PC-3 (cell line): Measurements from ENCODE around the gene PTPRN2. TPM values are rescaled to one million over a fixed set of nuclear protein-coding genes. Genes with fewer than 3 reads are reported as not detected.
"Not testable (repeated sequence)": the region's sequence is repeated elsewhere in the genome, so short reads cannot be mapped to it uniquely, and the experiment has no call there.

ENCODE experiments used
- ATAC-seq: fragments of 200-7000 bp; cut with Tn5 transposase; 2 replicates; pipeline ENCODE4 v1.9.1; 2020; ENCODE audit warnings: mild to moderate bottlenecking, moderate library complexity
- BruUV-seq: library from RNA; stranded (reverse); fragments of 400-500 nt; replicated peaks from 2 replicates; lab custom pipeline; 2021; lab: Mats Ljungman, UMichigan
- CTCF ChIA-PET: fragments of 300-600 bp; sonication (Branson Sonifier 250); formaldehyde crosslinking; loops from one replicate; lab custom pipeline; 2022; ENCODE audit warnings: antibody characterized with exemption; lab: Charles Lee
- POLR2A ChIA-PET: fragments of 300-600 bp; sonication (Branson Sonifier 250); formaldehyde crosslinking; loops from one replicate; lab custom pipeline; 2022; ENCODE audit warnings: antibody characterized with exemption; ENCODE audit not compliant: unreplicated experiment; lab: Charles Lee
- DNase-seq: peaks from one replicate; pipeline ENCODE4 v3.0.0-alpha.2; 2015
- H2AFZ ChIP-seq: fragments of 300-600 bp; sonication (generic); 2 replicates; pipeline ENCODE4 v1.6.0; 2016; ENCODE audit warnings: antibody characterized with exemption, low read length
- H3F3A ChIP-seq: fragments of 300-600 bp; sonication (generic); one replicate; pipeline ENCODE4 v1.6.0; 2017; ENCODE audit warnings: antibody characterized with exemption, low read length, control low read depth, mild to moderate bottlenecking; ENCODE audit not compliant: unreplicated experiment
- H3K27ac ChIP-seq: fragments of 300-600 bp; sonication (generic); 2 replicates; pipeline ENCODE4 v1.5.1; 2016; ENCODE audit warnings: mild to moderate bottlenecking, low read length
- H3K27me3 ChIP-seq: fragments of 300-600 bp; sonication (generic); 2 replicates; pipeline ENCODE4 v1.6.1; 2016; ENCODE audit warnings: low read length, mixed read lengths
- H3K36me3 ChIP-seq: fragments of 300-600 bp; sonication (generic); 2 replicates; pipeline ENCODE4 v1.6.1; 2016; ENCODE audit warnings: low read depth, mixed run types, low read length, mixed read lengths
- H3K4me1 ChIP-seq: fragments of 300-600 bp; sonication (generic); 2 replicates; pipeline ENCODE4 v1.5.1; 2016; ENCODE audit warnings: low read length; ENCODE audit not compliant: insufficient read depth
- H3K4me2 ChIP-seq: fragments of 300-600 bp; sonication (generic); 2 replicates; pipeline ENCODE4 v1.6.0; 2016; ENCODE audit warnings: low read length
- H3K4me3 ChIP-seq: fragments of 300-600 bp; sonication (generic); 2 replicates; pipeline ENCODE4 v1.5.1; 2016; ENCODE audit warnings: mild to moderate bottlenecking, low read length, mixed read lengths
- H3K79me2 ChIP-seq: fragments of 300-600 bp; sonication (generic); 2 replicates; pipeline ENCODE4 v1.6.1; 2017; ENCODE audit warnings: low read length, mixed read lengths
- H3K9ac ChIP-seq: fragments of 300-600 bp; sonication (generic); 2 replicates; pipeline ENCODE4 v1.6.0; 2016; ENCODE audit warnings: mild to moderate bottlenecking, low read length
- H3K9me2 ChIP-seq: fragments of 300-600 bp; sonication (generic); replicated peaks from 2 replicates; pipeline ENCODE4 v1.6.1; 2016; ENCODE audit warnings: mixed run types, low read length, mixed read lengths
- H3K9me3 ChIP-seq: fragments of 300-600 bp; sonication (generic); 2 replicates; pipeline ENCODE4 v1.6.1; 2016; ENCODE audit warnings: low read length, mixed read lengths
- H4K20me1 ChIP-seq: fragments of 300-600 bp; sonication (generic); 2 replicates; pipeline ENCODE4 v1.6.1; 2016; ENCODE audit warnings: low read length, mixed read lengths
- EZH2 ChIP-seq: fragments of 300-600 bp; sonication (generic); IDR thresholded peaks from one replicate; pipeline ENCODE4 v1.6.1; 2017; ENCODE audit warnings: antibody characterized with exemption, mild to moderate bottlenecking, low read length; ENCODE audit not compliant: unreplicated experiment
- EZH2phosphoT487 ChIP-seq: fragments of 300-600 bp; sonication (generic); IDR thresholded peaks from 2 replicates; pipeline ENCODE4 v1.6.1; 2018; ENCODE audit warnings: mild to moderate bottlenecking, antibody characterized with exemption, low read length, borderline replicate concordance
- intact Hi-C: fragments of 100-400 bp; cut with micrococcal nuclease; formaldehyde crosslinking; loops from 2 replicates; pipeline ENCODE4 v1.9.0; 2023
- total RNA-seq: library from RNA; depleted of rRNA; stranded (reverse); fragments of >200 nt; gene quantifications from 2 replicates; pipeline ENCODE4 v1.2.3, GENCODE V29; 2014
- TF ChIP-seq, protein P1 (sequence below): fragments of 300-600 bp; sonication (generic); conservative IDR thresholded peaks from 2 replicates; pipeline ENCODE4 v1.5.1; 2017; ENCODE audit warnings: antibody characterized with exemption, low read depth, mild to moderate bottlenecking, low read length

Gene PTPRN2
- total RNA-seq, 1 experiment from 2014 or later: 3.2 TPM

DNA sequence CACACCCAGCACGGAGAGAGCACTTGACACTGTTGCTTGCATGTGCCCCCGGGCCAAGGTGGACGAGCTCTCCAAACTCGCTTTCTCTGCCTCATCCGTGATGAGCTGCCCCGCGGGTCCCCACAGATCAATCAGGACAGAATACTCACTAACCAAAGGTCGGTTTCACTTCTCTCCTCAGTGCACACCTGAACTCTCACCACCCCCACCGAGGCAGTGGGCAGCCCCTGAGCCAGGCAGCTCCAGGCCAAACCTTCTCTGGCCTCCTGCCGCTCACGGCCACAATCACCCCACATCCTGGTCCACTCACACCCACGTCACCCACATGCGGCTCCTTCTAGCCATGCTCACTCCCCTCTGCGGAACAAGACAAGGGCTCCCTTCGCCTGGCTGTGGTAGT lies 806.9 kb downstream of the PTPRN2 start:
- no peak; the same call in 1 of the 2 replicates for ATAC-seq

DNA sequence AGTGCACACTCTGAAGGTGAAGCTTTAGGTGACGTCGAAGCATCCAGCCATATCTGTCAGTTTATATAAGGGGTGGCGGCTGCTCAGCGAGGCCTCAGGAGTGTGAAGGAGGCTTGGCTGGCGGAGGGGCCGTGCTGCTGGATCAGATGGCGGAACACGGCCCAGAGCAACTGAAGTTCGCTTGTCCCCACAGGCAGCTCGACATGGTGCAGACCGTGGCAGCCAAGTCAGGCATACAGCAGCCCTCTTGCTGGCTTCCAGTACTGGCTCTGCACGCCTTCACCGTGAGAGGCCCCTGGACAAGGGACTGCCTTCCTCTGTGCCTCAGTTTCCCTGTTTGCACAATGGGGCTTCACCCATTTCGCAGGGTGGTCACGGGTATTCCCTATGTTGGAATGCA lies 807.3 kb downstream of the PTPRN2 start:
- no peak overlapping the region for H3K9ac ChIP-seq
- DNase-seq (no peak), ATAC-seq (no peak)
- H3K9me3 ChIP-seq: no peaks in the 10 kb centered on the region
- H3F3A ChIP-seq: no peaks in the 10 kb centered on the region
- H4K20me1 ChIP-seq: no peaks in the 10 kb centered on the region
- H3K79me2 ChIP-seq: no peaks in the 10 kb centered on the region
- no peaks in the 10 kb centered on the region for H3K9me2 ChIP-seq
- ChIA-PET CTCF (no interaction called here), POLR2A (no interaction called here)
- no TSS peak for BruUV-seq
- no peak overlapping the region for H3K4me2 ChIP-seq
- TF ChIP-seq EZH2: no peak
- TF ChIP-seq, protein P1, sequence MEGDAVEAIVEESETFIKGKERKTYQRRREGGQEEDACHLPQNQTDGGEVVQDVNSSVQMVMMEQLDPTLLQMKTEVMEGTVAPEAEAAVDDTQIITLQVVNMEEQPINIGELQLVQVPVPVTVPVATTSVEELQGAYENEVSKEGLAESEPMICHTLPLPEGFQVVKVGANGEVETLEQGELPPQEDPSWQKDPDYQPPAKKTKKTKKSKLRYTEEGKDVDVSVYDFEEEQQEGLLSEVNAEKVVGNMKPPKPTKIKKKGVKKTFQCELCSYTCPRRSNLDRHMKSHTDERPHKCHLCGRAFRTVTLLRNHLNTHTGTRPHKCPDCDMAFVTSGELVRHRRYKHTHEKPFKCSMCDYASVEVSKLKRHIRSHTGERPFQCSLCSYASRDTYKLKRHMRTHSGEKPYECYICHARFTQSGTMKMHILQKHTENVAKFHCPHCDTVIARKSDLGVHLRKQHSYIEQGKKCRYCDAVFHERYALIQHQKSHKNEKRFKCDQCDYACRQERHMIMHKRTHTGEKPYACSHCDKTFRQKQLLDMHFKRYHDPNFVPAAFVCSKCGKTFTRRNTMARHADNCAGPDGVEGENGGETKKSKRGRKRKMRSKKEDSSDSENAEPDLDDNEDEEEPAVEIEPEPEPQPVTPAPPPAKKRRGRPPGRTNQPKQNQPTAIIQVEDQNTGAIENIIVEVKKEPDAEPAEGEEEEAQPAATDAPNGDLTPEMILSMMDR: no peak
- TF ChIP-seq EZH2phosphoT487: no peak
- no peaks in the 10 kb centered on the region for H3K36me3 ChIP-seq
- no peak overlapping the region for H2AFZ ChIP-seq
- no peak overlapping the region for H3K27ac ChIP-seq
- H3K27me3 ChIP-seq: no peaks in the 10 kb centered on the region; the same call in 1 of the 2 replicates
- intact Hi-C loops: no loop called here
- no peak overlapping the region for H3K4me3 ChIP-seq
- peaks cover 7% of the 10 kb centered on the region; the same call in 1 of the 2 replicates for H3K4me1 ChIP-seq

More for the DNA sequence above, 806.9 kb downstream of the PTPRN2 start:
- no TSS peak for BruUV-seq
- H3K4me2 ChIP-seq: no peak overlapping the region
- no peaks in the 10 kb centered on the region for H3K36me3 ChIP-seq
- H3F3A ChIP-seq: no peaks in the 10 kb centered on the region
- H3K9me2 ChIP-seq: no peaks in the 10 kb centered on the region
- DNase-seq: no peak
- H3K9ac ChIP-seq: no peak overlapping the region
- H3K4me1 ChIP-seq: peaks cover 7% of the 10 kb centered on the region; the same call in 1 of the 2 replicates
- no peak overlapping the region for H3K4me3 ChIP-seq
- no peaks in the 10 kb centered on the region for H3K79me2 ChIP-seq
- H3K27me3 ChIP-seq: no peaks in the 10 kb centered on the region; the same call in 1 of the 2 replicates
- no peak for TF ChIP-seq EZH2
- TF ChIP-seq EZH2phosphoT487: no peak
- TF ChIP-seq, protein P1: no peak
- intact Hi-C loops: no loop called here
- no peaks in the 10 kb centered on the region for H4K20me1 ChIP-seq
- CTCF ChIA-PET: no interaction called here
- H2AFZ ChIP-seq: no peak overlapping the region
- POLR2A ChIA-PET: no interaction called here
- no peaks in the 10 kb centered on the region for H3K9me3 ChIP-seq
- H3K27ac ChIP-seq: no peak overlapping the region

DNA sequence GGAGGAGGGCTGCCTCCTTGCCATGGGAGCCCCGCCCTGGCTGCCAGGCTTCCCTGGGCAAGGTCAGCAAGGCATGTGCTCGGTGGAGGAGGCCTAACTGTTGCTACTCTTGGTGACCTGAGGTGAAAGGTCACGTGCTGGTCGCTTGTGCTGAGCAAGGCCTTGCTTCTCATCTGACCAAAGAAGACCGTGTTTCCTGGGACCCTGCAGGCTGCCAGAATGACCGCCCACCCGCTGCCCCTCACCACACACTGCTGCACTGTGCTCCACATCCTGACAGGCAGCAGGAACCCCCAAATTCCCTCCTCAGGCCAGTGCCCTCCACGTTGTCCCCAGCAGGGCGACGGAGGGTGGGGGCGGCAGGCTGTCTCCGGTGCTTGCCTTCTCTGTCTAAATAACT lies 808.4 kb downstream of the PTPRN2 start:
- POLR2A ChIA-PET: no interaction called here
- no TSS peak for BruUV-seq
- no peak overlapping the region for H3K4me3 ChIP-seq
- H3K27me3 ChIP-seq: no peaks in the 10 kb centered on the region; the same call in 1 of the 2 replicates
- no peaks in the 10 kb centered on the region for H3K36me3 ChIP-seq
- no peak overlapping the region for H3K9ac ChIP-seq
- no peak overlapping the region for H3K27ac ChIP-seq
- H2AFZ ChIP-seq: no peak overlapping the region
- peaks cover 6% of the 10 kb centered on the region; the same call in 1 of the 2 replicates for H3K4me1 ChIP-seq
- CTCF ChIA-PET: no interaction called here
- ATAC-seq (no peak), DNase-seq (no peak)
- TF ChIP-seq, protein P1: no peak
- no peak for TF ChIP-seq EZH2
- no peak for TF ChIP-seq EZH2phosphoT487
- no peaks in the 10 kb centered on the region for H3K79me2 ChIP-seq
- no peaks in the 10 kb centered on the region for H3F3A ChIP-seq
- H3K9me3 ChIP-seq: no peaks in the 10 kb centered on the region
- H4K20me1 ChIP-seq: no peaks in the 10 kb centered on the region
- intact Hi-C loops: no loop called here
- H3K9me2 ChIP-seq: no peaks in the 10 kb centered on the region
- no peak overlapping the region for H3K4me2 ChIP-seq

- H3K4me2 ChIP-seq, H3K79me2 ChIP-seq, H4K20me1 ChIP-seq, H3K27ac ChIP-seq, H3K9me2 ChIP-seq, H3K4me3 ChIP-seq, H3K9me3 ChIP-seq, H3K9ac ChIP-seq, H3K27me3 ChIP-seq, H3K36me3 ChIP-seq, H2AFZ ChIP-seq, DNase-seq, BruUV-seq, intact Hi-C loops, H3F3A ChIP-seq, H3K4me1 ChIP-seq: not testable (repeated sequence)
- ChIA-PET POLR2A (interaction anchor here (0.6 kb wide), 1 partner anchor 356 kb away, joined by 10 read pairs; no protein-coding TSS in a partner anchor), CTCF (interaction anchor here (0.6 kb wide), 1 partner anchor 356 kb away, joined by 3 read pairs; no protein-coding TSS in a partner anchor)
- peak; percentile 38 for ATAC-seq
Measured at GRCh38 chr7:157777194-157777762, 810.3 kb downstream of the PTPRN2 start.
